HG02981 (cell line): ENCODE measurements around the gene SULF2.

Experiments used
- ATAC-seq: cut with Tn5 transposase; IDR thresholded peaks from one replicate; pipeline ENCODE4 v1.9.1; 2021; ENCODE audit warnings: mild to moderate bottlenecking, moderate library complexity; ENCODE audit not compliant: unreplicated experiment

Gene SULF2

GRCh38 chr20:47688385-47689381 lies 96.6 kb downstream of the SULF2 start:
- no peak for ATAC-seq

- ATAC-seq = no peak
Measured at GRCh38 chr20:47687095-47687987, 97.9 kb downstream of the SULF2 start.

- no peak for ATAC-seq
Measured at GRCh38 chr20:47686545-47686944, 98.7 kb downstream of the SULF2 start.

- no peak for ATAC-seq
Measured at GRCh38 chr20:47684306-47685080, 100.8 kb downstream of the SULF2 start.

- ATAC-seq = no peak
Measured at GRCh38 chr20:47682916-47683315, 102.4 kb downstream of the SULF2 start.

- ATAC-seq = no peak
Measured at GRCh38 chr20:47682028-47682783, 103.1 kb downstream of the SULF2 start.

- no peak for ATAC-seq
Measured at GRCh38 chr20:47680804-47681529, 104.3 kb downstream of the SULF2 start.

- no peak for ATAC-seq
Measured at GRCh38 chr20:47679462-47679861, 105.8 kb downstream of the SULF2 start.

GRCh38 chr20:47678536-47678935 lies 106.7 kb downstream of the SULF2 start:
- no peak for ATAC-seq

GRCh38 chr20:47677635-47678453 lies 107.4 kb downstream of the SULF2 start:
- no peak for ATAC-seq

- ATAC-seq = no peak
Measured at GRCh38 chr20:47676912-47677634, 108.2 kb downstream of the SULF2 start.

- no peak for ATAC-seq
Measured at GRCh38 chr20:47676219-47676721, 109.0 kb downstream of the SULF2 start.

- no peak for ATAC-seq
Measured at GRCh38 chr20:47675190-47676142, 109.8 kb downstream of the SULF2 start.

- no peak for ATAC-seq
Measured at GRCh38 chr20:47674686-47675085, 110.6 kb downstream of the SULF2 start.

- ATAC-seq = no peak
Measured at GRCh38 chr20:47674145-47674544, 111.1 kb downstream of the SULF2 start.

GRCh38 chr20:47673671-47673955 lies 111.7 kb downstream of the SULF2 start:
- no peak for ATAC-seq
